CD14-positive monocyte (primary cell): ENCODE results near the gene CNGA1. TPM values are rescaled to one million over a fixed set of nuclear protein-coding genes. Genes with fewer than 3 reads are reported as not detected.

Experiments used
- DNase-seq, 3 donors: peaks; one replicate each; pipeline ENCODE4 v3.0.0-alpha.2; 2011 to 2022
- H2AFZ ChIP-seq: 2 replicates; pipeline ENCODE4 v1.6.0; 2012; ENCODE audit warnings: mild to moderate bottlenecking, low read depth, low read length, inconsistent platforms; ENCODE audit not compliant: insufficient read depth, poor library complexity, severe bottlenecking
- H3K27ac ChIP-seq, 2 donors: 1 replicate in 1 of 2; 2 replicates in 1 of 2; pipeline ENCODE4 v1.5.1; 2012 to 2013; ENCODE audit warnings: low read length in 2 of 2, control low read depth in 1 of 2, inconsistent platforms in 1 of 2, low read depth in 1 of 2, mild to moderate bottlenecking in 1 of 2
- H3K27me3 ChIP-seq, 2 donors: one replicate each; pipeline versions ENCODE4 v1.6.0 to v1.6.1; 2011 to 2013; ENCODE audit warnings: low read length in 2 of 2; ENCODE audit not compliant: control insufficient read depth in 2 of 2, insufficient read depth in 2 of 2
- H3K36me3 ChIP-seq, 2 donors: replicated peaks in 1 of 2; 1 replicate in 1 of 2; 2 replicates in 1 of 2; pipeline versions ENCODE4 v1.5.1 to v1.6.1; 2012 to 2013; ENCODE audit warnings: low read length in 2 of 2, control low read depth in 1 of 2, inconsistent platforms in 1 of 2, mild to moderate bottlenecking in 1 of 2; ENCODE audit not compliant: insufficient read depth in 2 of 2, control insufficient read depth in 1 of 2
- H3K4me1 ChIP-seq, 2 donors: 1 replicate in 1 of 2; 2 replicates in 1 of 2; pipeline versions ENCODE4 v1.5.1 to v1.6.1; 2012 to 2013; ENCODE audit warnings: low read length in 2 of 2, control low read depth in 1 of 2, inconsistent platforms in 1 of 2, mild to moderate bottlenecking in 1 of 2, moderate library complexity in 1 of 2; ENCODE audit not compliant: insufficient read depth in 2 of 2, control insufficient read depth in 1 of 2
- H3K4me2 ChIP-seq: replicated peaks from 2 replicates; pipeline ENCODE3; 2012; ENCODE audit warnings: low read length, moderate library complexity, mild to moderate bottlenecking; ENCODE audit not compliant: poor library complexity, severe bottlenecking; ENCODE audit errors: extremely low read depth
- H3K4me3 ChIP-seq, 3 experiments: fragments of 200-600 bp in 1 of 3; sonication (generic) in 1 of 3; replicated peaks in 1 of 3; 1 replicate in 2 of 3; 2 replicates in 1 of 3; pipeline ENCODE4 v1.5.1; 2011 to 2013; ENCODE audit warnings: low read length in 3 of 3, mild to moderate bottlenecking in 3 of 3, control low read depth in 2 of 3, low read depth in 2 of 3, inconsistent platforms in 1 of 3, moderate library complexity in 1 of 3
- H3K79me2 ChIP-seq: 2 replicates; pipeline ENCODE4 v1.6.0; 2012; ENCODE audit warnings: mild to moderate bottlenecking, control low read depth, inconsistent platforms, low read length, moderate library complexity; ENCODE audit not compliant: insufficient read depth
- H3K9ac ChIP-seq: 2 replicates; pipeline ENCODE4 v1.6.0; 2017; ENCODE audit warnings: low read length, mild to moderate bottlenecking; ENCODE audit not compliant: insufficient read depth, poor library complexity, severe bottlenecking
- H3K9me3 ChIP-seq, 2 donors: replicated peaks in 1 of 2; 1 replicate in 1 of 2; 2 replicates in 1 of 2; pipeline versions ENCODE4 v1.5.1 to v1.6.1; 2012 to 2013; ENCODE audit warnings: low read length in 2 of 2, control low read depth in 1 of 2; ENCODE audit not compliant: control insufficient read depth in 1 of 2, insufficient read depth in 1 of 2
- H4K20me1 ChIP-seq: 2 replicates; pipeline ENCODE4 v1.6.0; 2012; ENCODE audit warnings: mild to moderate bottlenecking, low read length, control low read depth, moderate library complexity; ENCODE audit not compliant: insufficient read depth
- H3K27ac Mint-ChIP-seq, 7 donors: one replicate each; pipeline ENCODE4 v1.8.0; 2020; ENCODE audit warnings: mild to moderate bottlenecking in 7 of 7, mixed read lengths in 7 of 7, moderate library complexity in 6 of 7, inconsistent platforms in 2 of 7
- H3K27me3 Mint-ChIP-seq, 3 donors: one replicate each; pipeline ENCODE4 v1.8.0; 2021 to 2022; ENCODE audit warnings: low read depth in 3 of 3, mild to moderate bottlenecking in 3 of 3, mixed read lengths in 3 of 3, moderate library complexity in 3 of 3, inconsistent platforms in 1 of 3
- H3K36me3 Mint-ChIP-seq, 2 donors: one replicate each; pipeline ENCODE4 v1.8.0; 2020; ENCODE audit warnings: mixed read lengths in 2 of 2, inconsistent platforms in 1 of 2, mild to moderate bottlenecking in 1 of 2
- H3K4me1 Mint-ChIP-seq: one replicate; pipeline ENCODE4 v1.8.0; 2020; ENCODE audit warnings: mild to moderate bottlenecking, mixed read lengths
- H3K4me3 Mint-ChIP-seq, 2 donors: one replicate each; pipeline ENCODE4 v1.8.0; 2020; ENCODE audit warnings: mild to moderate bottlenecking in 2 of 2, mixed read lengths in 2 of 2, moderate library complexity in 1 of 2
- H3K9me3 Mint-ChIP-seq, 7 donors: one replicate each; pipeline ENCODE4 v1.8.0; 2020 to 2022; ENCODE audit warnings: mixed read lengths in 7 of 7, mild to moderate bottlenecking in 6 of 7, moderate library complexity in 6 of 7, inconsistent platforms in 2 of 7
- WGBS: methylation state at CpG from one replicate; pipeline ENCODE4 v1.1.5; 2013; ENCODE audit warnings: missing lambda C conversion rate; ENCODE audit not compliant: insufficient coverage; 5-methylcytosine and 5-hydroxymethylcytosine counted together
- intact Hi-C, 2 donors: fragments of 100-400 bp; cut with micrococcal nuclease; formaldehyde crosslinking; loops; one replicate each; pipeline versions ENCODE4 v1.15.0 to v1.15.1; 2023
- polyA plus RNA-seq, 3 donors: library from polyadenylated mRNA; depleted of rRNA in 1 of 3; unstranded in 2 of 3; stranded (reverse) in 1 of 3; fragments of 300-500 nt in 2 of 3; fragments of >200 nt in 1 of 3; fragmentation: Illumina TruSeq in 2 of 3; gene quantifications; 1 replicate in 2 of 3; 2 replicates in 1 of 3; pipeline ENCODE4 v1.2.3, GENCODE V29; 2012 to 2021
- TF ChIP-seq, protein P1 (sequence below): fragments of 200-600 bp; IDR thresholded peaks from one replicate; pipeline ENCODE4 v1.8.0; 2022; ENCODE audit warnings: antibody characterized with exemption, mild to moderate bottlenecking

CNGA1 gene
- polyA plus RNA-seq, 3 donors = not detected

DNA sequence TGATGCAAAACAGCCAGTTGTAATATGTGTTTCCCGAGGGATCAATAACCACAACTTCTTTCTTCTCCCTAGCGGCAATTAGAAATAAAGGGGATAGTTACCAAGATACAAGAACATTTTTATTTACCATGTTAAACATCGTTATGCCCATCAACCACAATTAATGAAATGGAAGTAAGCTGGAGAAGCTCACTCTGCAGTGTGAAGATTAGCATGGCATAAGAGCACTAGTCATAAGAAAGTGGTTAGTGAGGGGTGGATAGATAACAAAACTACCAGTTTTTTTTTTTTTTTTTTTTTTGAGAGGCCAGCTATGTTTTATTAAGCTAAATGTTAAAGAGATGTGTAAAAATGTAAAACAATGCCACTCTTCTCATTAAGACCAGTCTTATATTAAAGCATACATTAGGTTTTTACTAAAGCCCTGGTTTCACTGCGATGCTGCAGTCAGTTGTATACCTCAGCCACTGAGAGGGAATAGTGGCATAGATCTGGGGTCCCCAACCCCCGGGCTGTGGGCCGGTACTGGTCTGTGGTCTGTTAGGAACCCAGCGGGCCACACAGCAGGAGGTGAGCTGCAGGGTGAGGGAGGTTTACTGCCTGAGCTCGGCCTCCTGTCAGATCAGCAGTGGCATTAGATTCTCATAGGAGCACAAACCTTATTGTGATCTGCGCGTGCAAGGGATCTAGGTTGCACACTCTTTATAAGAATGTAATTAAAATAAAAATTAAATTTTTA is 74.2 kb downstream of the CNGA1 start:
- Histone ChIP-seq H3K4me1 (no peaks in the 10 kb centered on the region), H3K27ac (no peak overlapping the region), H3K9ac (no peak overlapping the region), H4K20me1 (no peaks in the 10 kb centered on the region), H3K4me2 (no peak overlapping the region), H3K36me3 (no peaks in the 10 kb centered on the region), H3K4me3 (no peak overlapping the region), H3K79me2 (no peaks in the 10 kb centered on the region), H2AFZ (no peak overlapping the region), H3K9me3 (no peaks in the 10 kb centered on the region), H3K27me3 (peaks cover 2% of the 10 kb centered on the region in 2 donors)
- no peak for DNase-seq
- H3K9me3 Mint-ChIP-seq = peaks cover 0 to 2% (median 0%) of the 10 kb centered on the region in 7 donors
- H3K4me1 Mint-ChIP-seq = no peaks in the 10 kb centered on the region
- TF ChIP-seq, protein P1, sequence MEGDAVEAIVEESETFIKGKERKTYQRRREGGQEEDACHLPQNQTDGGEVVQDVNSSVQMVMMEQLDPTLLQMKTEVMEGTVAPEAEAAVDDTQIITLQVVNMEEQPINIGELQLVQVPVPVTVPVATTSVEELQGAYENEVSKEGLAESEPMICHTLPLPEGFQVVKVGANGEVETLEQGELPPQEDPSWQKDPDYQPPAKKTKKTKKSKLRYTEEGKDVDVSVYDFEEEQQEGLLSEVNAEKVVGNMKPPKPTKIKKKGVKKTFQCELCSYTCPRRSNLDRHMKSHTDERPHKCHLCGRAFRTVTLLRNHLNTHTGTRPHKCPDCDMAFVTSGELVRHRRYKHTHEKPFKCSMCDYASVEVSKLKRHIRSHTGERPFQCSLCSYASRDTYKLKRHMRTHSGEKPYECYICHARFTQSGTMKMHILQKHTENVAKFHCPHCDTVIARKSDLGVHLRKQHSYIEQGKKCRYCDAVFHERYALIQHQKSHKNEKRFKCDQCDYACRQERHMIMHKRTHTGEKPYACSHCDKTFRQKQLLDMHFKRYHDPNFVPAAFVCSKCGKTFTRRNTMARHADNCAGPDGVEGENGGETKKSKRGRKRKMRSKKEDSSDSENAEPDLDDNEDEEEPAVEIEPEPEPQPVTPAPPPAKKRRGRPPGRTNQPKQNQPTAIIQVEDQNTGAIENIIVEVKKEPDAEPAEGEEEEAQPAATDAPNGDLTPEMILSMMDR = no peak
- peaks cover 0 to 5% (median 3%) of the 10 kb centered on the region in 3 donors for H3K27me3 Mint-ChIP-seq
- no peaks in the 10 kb centered on the region for H3K36me3 Mint-ChIP-seq
- no peak overlapping the region for H3K27ac Mint-ChIP-seq
- no CpG with 5 or more reads among the region's 10 CpGs for WGBS
- no peak overlapping the region for H3K4me3 Mint-ChIP-seq
- intact Hi-C loops = no loop called here

DNA sequence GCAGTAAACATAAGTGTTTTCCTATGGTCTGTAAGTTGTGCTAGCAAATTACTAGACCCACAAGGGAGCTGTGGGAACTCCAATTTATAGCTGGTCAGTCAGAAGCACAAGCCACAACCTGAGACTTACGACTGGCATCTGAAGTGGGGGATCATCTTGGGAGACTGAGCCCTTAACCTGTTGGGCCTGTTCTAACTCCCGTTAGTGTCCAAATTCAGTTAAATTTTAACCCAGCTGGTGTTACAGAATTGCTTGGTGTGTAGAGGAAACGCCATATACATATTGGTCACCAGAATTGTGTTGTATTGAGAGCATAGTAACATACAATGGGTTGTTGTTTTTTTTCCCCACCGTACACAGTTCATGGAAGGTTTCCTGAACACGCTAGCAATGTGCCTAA is 77.0 kb downstream of the CNGA1 start:
- 96% methylated on average over 3 of the region's 5 CpGs for WGBS
- peaks cover 2% of the 10 kb centered on the region in 2 donors for H3K27me3 ChIP-seq
- H3K9me3 ChIP-seq = no peaks in the 10 kb centered on the region
- no peak overlapping the region for H3K4me3 ChIP-seq
- H3K4me1 Mint-ChIP-seq = no peaks in the 10 kb centered on the region
- no peaks in the 10 kb centered on the region for H4K20me1 ChIP-seq
- no peak overlapping the region for H3K27ac ChIP-seq
- H3K36me3 ChIP-seq = no peaks in the 10 kb centered on the region
- TF ChIP-seq, protein P1 = no peak
- peaks cover 0 to 7% (median 5%) of the 10 kb centered on the region in 3 donors for H3K27me3 Mint-ChIP-seq
- no peak overlapping the region for H2AFZ ChIP-seq
- H3K9me3 Mint-ChIP-seq = no peaks in the 10 kb centered on the region
- H3K36me3 Mint-ChIP-seq = no peaks in the 10 kb centered on the region
- H3K9ac ChIP-seq = no peak overlapping the region
- H3K4me1 ChIP-seq = no peaks in the 10 kb centered on the region
- no peak overlapping the region for H3K4me2 ChIP-seq
- H3K4me3 Mint-ChIP-seq = no peak overlapping the region
- no peak overlapping the region for H3K27ac Mint-ChIP-seq
- intact Hi-C loops = no loop called here
- H3K79me2 ChIP-seq = no peaks in the 10 kb centered on the region
- no peak for DNase-seq
